Superior temporal gyrus (tissue), 1 donor: Measurements from ENCODE around the gene SLC29A1.

Experiments
- DNase-seq: peaks from one replicate; pipeline ENCODE4 v3.0.0-alpha.2; 2016; ENCODE audit errors: extremely low spot score

The SLC29A1 gene

GRCh38 chr6:44237021-44237812 is 13.8 kb downstream of the SLC29A1 start:
- peak; percentile 79 for DNase-seq

GRCh38 chr6:44237813-44238433 is 14.5 kb downstream of the SLC29A1 start:
- peak; percentile 88 for DNase-seq

DNA sequence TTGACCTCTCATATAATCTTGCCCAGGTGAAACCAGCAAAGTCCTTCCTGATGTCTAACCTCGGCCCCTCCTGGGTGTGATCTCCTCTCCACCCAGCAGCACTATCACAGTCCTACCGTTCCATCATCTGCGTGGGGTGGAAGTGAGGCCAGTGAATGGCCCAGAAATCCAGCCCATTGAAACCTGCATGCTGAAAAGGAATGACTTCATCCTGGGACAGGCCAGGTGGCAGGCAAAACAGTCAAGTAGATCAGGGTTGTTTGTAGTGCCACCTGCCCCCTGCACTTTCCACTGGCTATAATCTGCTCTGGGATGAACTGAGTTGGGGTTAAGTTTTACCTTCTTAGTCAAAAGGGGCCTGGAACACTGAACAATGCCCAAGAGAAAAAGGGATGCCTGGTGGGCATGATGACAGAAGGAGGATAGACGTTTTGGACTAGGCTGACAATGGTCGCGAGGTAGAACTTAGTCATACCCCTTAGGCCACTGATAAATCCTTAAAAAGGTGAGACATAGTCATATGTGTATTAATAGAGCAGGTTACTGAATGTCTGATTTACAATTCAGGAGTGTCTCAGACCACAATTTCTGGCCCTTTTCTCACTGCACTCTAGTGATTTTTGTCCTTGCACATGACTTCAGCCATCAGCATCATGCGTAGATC is 15.4 kb downstream of the SLC29A1 start:
- no peak for DNase-seq

DNA sequence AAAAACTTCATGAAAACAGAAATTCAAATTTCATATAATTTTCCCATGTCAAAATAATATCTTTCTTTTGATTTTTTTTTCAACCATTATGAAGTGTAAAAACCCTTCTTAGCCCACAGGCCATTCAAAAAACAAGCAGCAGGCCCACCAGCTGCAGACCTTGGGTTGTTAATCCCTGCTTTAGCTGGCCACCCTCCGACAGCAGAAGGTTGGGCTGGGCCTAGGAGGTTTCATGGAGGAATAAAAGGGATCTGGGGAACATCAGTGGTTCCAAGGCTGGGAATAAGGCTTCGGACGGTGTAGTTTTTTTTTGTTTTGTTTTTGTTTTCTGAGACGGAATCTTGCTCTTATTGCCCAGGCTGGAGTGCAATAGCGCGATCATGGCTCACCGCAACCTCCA is 19.9 kb downstream of the SLC29A1 start:
- no peak for DNase-seq

DNA sequence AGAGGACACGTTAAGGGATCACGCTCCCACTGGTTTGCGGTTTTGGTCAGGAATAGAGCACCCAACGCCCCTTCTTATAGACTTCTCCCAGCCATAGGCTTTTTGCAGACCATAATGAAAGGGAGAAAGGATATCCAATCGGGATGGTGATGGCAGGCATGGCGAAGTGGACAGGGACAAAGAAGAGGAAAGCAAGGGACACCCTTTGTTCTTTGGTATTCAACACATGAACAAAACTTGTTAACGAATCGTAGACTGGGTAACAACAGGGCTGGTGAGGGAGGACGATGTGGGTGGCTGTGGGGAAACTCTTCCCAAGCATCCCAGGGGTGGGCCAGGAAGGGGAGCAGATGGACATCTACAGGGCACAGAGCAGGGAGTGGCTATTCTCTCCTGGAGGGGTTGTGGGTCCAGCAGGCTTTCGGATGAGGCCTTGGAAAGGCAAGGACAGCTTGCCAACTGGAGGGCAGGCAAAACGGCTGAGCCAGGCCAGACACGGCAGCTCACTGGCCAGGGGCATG is 22.1 kb downstream of the SLC29A1 start:
- DNase-seq, result no peak

GRCh38 chr6:44245912-44246662 is 22.7 kb downstream of the SLC29A1 start:
- peak; percentile 78 for DNase-seq

GRCh38 chr6:44246663-44247337 is 23.4 kb downstream of the SLC29A1 start, which contains the start of gene HSP90AB1:
Gene HSP90AB1, plus strand, starts transcription at chr6:44247101. Its CDS starts 1,529 bp downstream, at chr6:44248630.
- DNase-seq, result peak; percentile 98

DNA sequence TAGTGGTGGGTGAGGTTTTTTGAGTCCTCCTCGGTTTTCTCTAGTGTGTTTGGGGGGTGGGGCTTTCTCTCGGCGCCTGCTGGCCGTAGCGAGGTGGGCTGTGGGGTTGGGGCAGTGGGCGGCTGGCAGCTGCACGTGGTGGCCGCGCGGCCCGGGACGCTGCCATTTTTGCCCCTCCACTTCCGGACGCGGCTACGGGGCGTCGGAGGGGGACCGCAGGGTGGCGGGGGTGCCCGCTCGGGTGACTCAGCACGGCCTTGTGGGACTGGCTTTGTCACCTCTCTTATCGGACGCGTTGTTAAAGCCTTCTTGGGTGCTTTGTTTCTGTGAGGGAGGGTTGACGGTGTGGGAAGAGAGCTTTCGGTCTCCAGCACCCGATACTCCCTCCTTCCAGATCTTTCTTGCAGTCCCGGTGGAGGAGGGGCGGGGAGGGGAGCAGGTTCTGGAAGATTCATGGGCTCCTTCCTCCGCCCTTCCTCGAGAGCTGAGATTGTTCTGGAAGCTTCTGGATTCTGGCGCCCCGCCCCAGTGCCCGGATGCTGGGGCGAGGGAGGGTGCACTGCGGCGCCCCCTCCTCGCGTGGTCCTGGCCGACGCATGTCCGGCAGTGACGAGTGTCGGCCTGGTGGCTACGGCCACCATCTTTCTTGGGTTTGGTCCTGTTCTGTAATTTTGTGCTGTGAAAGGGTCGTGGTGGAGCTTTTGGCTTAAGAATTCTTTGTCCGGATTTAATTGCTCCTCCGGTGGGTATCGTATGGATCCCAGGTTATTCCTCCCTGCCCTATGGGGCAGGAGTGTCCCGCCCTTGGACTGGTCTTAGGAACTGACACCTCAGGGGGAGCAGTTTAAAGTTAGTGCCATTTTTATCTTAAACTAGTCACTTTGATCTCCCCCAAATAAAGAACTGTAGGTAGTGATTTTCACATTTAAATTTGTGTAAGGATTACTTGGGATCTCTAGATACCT is 24.2 kb downstream of the SLC29A1 start:
- DNase-seq, result peak; percentile 70

GRCh38 chr6:44248579-44248978 is 25.2 kb downstream of the SLC29A1 start:
- DNase-seq, result no peak

DNA sequence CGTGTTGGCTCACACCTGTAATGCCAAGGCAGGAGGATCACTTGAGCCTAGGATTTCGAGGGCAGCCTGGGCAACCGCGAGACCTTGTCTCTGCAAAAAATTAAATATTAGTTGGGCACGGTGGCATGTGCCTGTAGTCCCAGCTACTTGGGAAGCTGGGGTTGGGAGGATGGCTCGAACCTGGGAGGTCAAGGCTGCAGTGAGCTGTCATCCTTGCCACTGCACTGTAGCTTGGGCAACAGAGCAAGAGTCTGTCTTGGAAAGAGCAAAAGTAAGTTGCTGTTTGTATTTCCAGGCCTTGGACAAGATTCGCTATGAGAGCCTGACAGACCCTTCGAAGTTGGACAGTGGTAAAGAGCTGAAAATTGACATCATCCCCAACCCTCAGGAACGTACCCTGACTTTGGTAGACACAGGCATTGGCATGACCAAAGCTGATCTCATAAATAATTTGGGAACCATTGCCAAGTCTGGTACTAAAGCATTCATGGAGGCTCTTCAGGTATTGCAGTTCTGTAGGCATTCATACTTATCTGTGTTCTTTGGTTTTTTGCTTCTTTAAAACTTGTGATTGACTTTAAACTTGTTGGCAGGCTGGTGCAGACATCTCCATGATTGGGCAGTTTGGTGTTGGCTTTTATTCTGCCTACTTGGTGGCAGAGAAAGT is 25.8 kb downstream of the SLC29A1 start:
- no peak for DNase-seq

DNA sequence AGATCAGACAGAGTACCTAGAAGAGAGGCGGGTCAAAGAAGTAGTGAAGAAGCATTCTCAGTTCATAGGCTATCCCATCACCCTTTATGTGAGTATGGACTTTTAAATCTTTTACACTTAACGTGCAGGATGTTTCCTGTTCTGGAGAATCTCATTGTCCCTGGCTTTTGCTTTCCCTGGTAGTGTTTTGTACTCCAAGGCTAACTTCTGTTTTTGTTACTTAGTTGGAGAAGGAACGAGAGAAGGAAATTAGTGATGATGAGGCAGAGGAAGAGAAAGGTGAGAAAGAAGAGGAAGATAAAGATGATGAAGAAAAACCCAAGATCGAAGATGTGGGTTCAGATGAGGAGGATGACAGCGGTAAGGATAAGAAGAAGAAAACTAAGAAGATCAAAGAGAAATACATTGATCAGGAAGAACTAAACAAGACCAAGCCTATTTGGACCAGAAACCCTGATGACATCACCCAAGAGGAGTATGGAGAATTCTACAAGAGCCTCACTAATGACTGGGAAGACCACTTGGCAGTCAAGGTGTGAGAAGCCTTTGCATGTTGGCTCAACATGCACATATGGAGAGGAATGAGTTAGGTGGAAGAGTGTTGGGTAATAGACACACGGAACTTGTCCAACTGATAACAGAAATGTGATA is 26.8 kb downstream of the SLC29A1 start:
- no peak for DNase-seq

GRCh38 chr6:44250718-44251123 is 27.3 kb downstream of the SLC29A1 start:
- no peak for DNase-seq

DNA sequence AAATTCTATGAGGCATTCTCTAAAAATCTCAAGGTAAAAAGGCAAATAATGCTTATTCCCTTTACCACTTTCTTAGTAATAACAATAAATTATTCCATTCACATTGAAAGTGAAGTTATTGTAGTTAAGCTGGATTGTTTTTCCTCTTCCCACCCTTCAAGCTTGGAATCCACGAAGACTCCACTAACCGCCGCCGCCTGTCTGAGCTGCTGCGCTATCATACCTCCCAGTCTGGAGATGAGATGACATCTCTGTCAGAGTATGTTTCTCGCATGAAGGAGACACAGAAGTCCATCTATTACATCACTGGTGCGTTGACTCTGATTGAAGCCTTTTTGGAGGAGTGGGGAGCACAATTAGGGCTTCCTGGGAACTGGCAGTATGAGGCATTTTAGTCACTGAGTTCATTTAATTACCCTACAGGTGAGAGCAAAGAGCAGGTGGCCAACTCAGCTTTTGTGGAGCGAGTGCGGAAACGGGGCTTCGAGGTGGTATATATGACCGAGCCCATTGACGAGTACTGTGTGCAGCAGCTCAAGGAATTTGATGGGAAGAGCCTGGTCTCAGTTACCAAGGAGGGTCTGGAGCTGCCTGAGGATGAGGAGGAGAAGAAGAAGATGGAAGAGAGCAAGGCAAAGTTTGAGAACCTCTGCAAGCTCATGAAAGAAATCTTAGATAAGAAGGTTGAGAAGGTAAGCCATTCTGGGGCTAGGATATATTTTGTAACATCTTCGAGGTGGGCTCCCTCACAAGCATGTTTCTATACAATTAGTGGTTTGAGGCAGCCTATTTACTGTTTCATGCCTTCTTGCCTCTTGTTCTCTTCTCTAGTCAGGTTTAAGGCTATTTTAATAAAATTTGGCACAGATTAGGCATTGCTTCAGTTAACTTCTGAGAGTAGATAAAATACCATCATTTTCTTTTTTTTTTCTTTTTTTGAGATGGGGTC is 28.5 kb downstream of the SLC29A1 start:
- no peak for DNase-seq

- DNase-seq, result no peak
These were observed 30.1 kb downstream of the SLC29A1 start for GRCh38 chr6:44253307-44254101.

GRCh38 chr6:44254191-44255104 is 31.1 kb downstream of the SLC29A1 start:
- no peak for DNase-seq
